Measurements from ENCODE around the gene CHMP4B.

Gene CHMP4B

GRCh38 chr20:33841436-33841799 lies 30.3 kb downstream of the CHMP4B start:
- DNase-seq = no peak

- no peak for DNase-seq
These were observed 31.2 kb downstream of the CHMP4B start for GRCh38 chr20:33842346-33842745.

- no peak for DNase-seq
These were observed 31.9 kb downstream of the CHMP4B start for GRCh38 chr20:33843050-33843449.

GRCh38 chr20:33843854-33844253 lies 32.7 kb downstream of the CHMP4B start:
- DNase-seq = no peak

- no peak for DNase-seq
These were observed 35.3 kb downstream of the CHMP4B start for GRCh38 chr20:33846291-33846935.

- DNase-seq = no peak
These were observed 35.9 kb downstream of the CHMP4B start for GRCh38 chr20:33847006-33847405.

- no peak for DNase-seq
These were observed 37.2 kb downstream of the CHMP4B start for GRCh38 chr20:33848391-33848790.

GRCh38 chr20:33850159-33850558 lies 39.0 kb downstream of the CHMP4B start:
- DNase-seq = no peak

- DNase-seq = no peak
These were observed 40.8 kb downstream of the CHMP4B start for GRCh38 chr20:33851842-33852466.

GRCh38 chr20:33852626-33853506 lies 41.7 kb downstream of the CHMP4B start:
- no peak for DNase-seq

GRCh38 chr20:33853507-33853813 lies 42.3 kb downstream of the CHMP4B start:
- peak in 1 of 2 experiments; percentile 19 for DNase-seq

GRCh38 chr20:33857722-33858563 lies 46.8 kb downstream of the CHMP4B start:
- no peak for DNase-seq

GRCh38 chr20:33858666-33859065 lies 47.5 kb downstream of the CHMP4B start:
- no peak for DNase-seq

GRCh38 chr20:33859157-33859695 lies 48.1 kb downstream of the CHMP4B start:
- peak in 1 of 2 experiments; percentile 12 for DNase-seq

- DNase-seq = no peak
These were observed 48.6 kb downstream of the CHMP4B start for GRCh38 chr20:33859751-33860150.

- DNase-seq = no peak
These were observed 50.3 kb downstream of the CHMP4B start for GRCh38 chr20:33861458-33861857.

GRCh38 chr20:33862709-33863403 lies 51.7 kb downstream of the CHMP4B start:
- DNase-seq = peak; percentile 13 to 50

- DNase-seq = no peak
These were observed 52.5 kb downstream of the CHMP4B start for GRCh38 chr20:33863440-33864323.

- DNase-seq = no peak
These were observed 53.3 kb downstream of the CHMP4B start for GRCh38 chr20:33864324-33864963.

GRCh38 chr20:33865761-33866370 lies 54.7 kb downstream of the CHMP4B start:
- no peak for DNase-seq
